Uterus (tissue), 2 donors: ENCODE results near the gene C11orf21.

Experiments used
- POLR2A ChIP-seq, 2 donors: fragments of 450-650 bp; IDR thresholded peaks; one replicate each; pipeline ENCODE4 v1.6.1; 2016; ENCODE audit warnings: antibody characterized with exemption in 2 of 2, mild to moderate bottlenecking in 1 of 2, moderate library complexity in 1 of 2
- TF ChIP-seq, protein P1 (sequence below), 4 experiments: fragments of 200-600 bp in 2 of 4; fragments of 450-650 bp in 2 of 4; sonication (generic) in 2 of 4; IDR thresholded peaks; one replicate each; pipeline ENCODE4 v1.5.1; 2016 to 2019; ENCODE audit warnings: antibody characterized with exemption in 4 of 4, mild to moderate bottlenecking in 2 of 4, moderate library complexity in 1 of 4

GRCh38 chr11:2328656-2329354 lies 27.1 kb upstream of the C11orf21 start:
- TF ChIP-seq, protein P1, sequence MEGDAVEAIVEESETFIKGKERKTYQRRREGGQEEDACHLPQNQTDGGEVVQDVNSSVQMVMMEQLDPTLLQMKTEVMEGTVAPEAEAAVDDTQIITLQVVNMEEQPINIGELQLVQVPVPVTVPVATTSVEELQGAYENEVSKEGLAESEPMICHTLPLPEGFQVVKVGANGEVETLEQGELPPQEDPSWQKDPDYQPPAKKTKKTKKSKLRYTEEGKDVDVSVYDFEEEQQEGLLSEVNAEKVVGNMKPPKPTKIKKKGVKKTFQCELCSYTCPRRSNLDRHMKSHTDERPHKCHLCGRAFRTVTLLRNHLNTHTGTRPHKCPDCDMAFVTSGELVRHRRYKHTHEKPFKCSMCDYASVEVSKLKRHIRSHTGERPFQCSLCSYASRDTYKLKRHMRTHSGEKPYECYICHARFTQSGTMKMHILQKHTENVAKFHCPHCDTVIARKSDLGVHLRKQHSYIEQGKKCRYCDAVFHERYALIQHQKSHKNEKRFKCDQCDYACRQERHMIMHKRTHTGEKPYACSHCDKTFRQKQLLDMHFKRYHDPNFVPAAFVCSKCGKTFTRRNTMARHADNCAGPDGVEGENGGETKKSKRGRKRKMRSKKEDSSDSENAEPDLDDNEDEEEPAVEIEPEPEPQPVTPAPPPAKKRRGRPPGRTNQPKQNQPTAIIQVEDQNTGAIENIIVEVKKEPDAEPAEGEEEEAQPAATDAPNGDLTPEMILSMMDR (IDR thresholded peaks at IDR 0.05): no peak
- no peak for TF ChIP-seq POLR2A (IDR thresholded peaks at IDR 0.05)
